VCaP (cell line): ENCODE data around the gene FAM171A1.
"Not testable (repeated sequence)": the region's sequence is repeated elsewhere in the genome, so short reads cannot be mapped to it uniquely, and the experiment has no call there.

ENCODE experiments used
- H3K27ac ChIP-seq: fragments of 450-650 bp; 2 replicates; pipeline ENCODE4 v1.5.1; 2017
- CTCF ChIP-seq: fragments of 450-650 bp; conservative IDR thresholded peaks from 2 replicates; pipeline ENCODE4 v1.5.1; 2017; ENCODE audit warnings: mild to moderate bottlenecking, moderate library complexity

The FAM171A1 gene

DNA sequence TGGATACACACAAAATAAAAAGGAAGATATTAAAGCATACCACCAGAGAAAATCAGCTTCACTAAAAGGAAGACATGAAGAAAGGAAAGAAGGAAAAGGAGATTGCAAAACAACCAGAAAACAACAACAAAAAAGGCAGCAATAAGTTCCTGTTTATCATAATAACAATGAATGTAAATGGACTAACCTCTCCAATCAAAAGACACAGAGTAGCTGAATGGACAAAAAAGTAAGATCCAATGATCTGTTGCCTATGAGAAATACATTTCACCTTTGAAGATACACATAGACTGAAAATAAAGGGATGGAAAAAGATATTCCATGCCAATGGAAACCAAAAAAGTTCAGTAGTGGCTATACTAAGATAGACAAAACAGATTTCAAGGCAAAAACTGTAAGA lies 30.3 kb upstream of the FAM171A1 start:
- H3K27ac ChIP-seq: no peak overlapping the region
- no peak for TF ChIP-seq CTCF

GRCh38 chr10:15400461-15400860 lies 29.4 kb upstream of the FAM171A1 start:
- not testable (repeated sequence) for H3K27ac ChIP-seq

GRCh38 chr10:15399060-15399661 lies 28.1 kb upstream of the FAM171A1 start:
- no peak for TF ChIP-seq CTCF
- no peak overlapping the region for H3K27ac ChIP-seq

- no peak for TF ChIP-seq CTCF
- H3K27ac ChIP-seq: no peak overlapping the region
Measured at GRCh38 chr10:15395935-15396334, 24.8 kb upstream of the FAM171A1 start.

GRCh38 chr10:15393139-15393825 lies 22.2 kb upstream of the FAM171A1 start:
- TF ChIP-seq CTCF: no peak
- no peak overlapping the region for H3K27ac ChIP-seq

DNA sequence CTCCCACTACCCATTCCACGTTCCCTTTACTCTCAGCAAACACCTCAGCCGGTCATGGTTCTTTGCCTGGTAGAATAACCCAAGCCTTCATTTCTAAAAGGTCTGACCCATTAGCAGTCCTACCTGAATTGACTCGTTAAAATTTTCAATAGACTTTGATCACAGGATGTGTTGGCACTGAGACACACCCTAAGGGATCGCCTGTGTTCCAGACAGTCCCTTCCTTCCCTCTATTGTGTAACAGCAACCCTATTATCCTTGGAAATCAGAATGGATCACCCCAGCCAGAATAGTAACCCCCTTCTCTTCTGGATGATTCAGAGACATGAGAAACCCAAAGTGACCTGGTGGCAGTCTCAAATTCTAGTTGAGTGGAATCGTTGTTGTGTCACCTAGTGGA lies 20.4 kb upstream of the FAM171A1 start:
- H3K27ac ChIP-seq: no peak overlapping the region
- TF ChIP-seq CTCF: no peak

DNA sequence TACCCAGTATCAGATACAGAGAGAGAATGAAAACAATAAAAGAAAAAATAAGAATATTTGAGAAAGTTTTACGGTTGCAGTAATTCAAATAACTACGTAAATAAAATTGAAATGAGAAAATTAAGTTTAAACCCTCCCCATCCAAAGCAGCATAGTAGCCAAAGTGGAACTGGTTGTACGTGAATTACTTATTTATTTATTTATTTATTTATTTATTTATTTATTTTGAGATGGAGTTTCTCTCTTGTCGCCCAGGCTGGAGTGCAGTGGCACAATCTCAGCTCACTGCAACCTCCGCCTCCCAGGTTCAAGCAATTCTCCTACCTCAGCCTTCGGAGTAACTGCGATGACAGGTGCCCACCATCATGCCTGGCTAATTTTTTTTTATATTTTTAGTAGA lies 17.1 kb upstream of the FAM171A1 start:
- H3K27ac ChIP-seq: not testable (repeated sequence)

GRCh38 chr10:15387021-15387420 lies 15.9 kb upstream of the FAM171A1 start:
- no peak overlapping the region for H3K27ac ChIP-seq
- no peak for TF ChIP-seq CTCF
